OCI-LY7 (cell line): Measurements from ENCODE around the gene SMARCAL1. TPM values are rescaled to one million over a fixed set of nuclear protein-coding genes. Genes with fewer than 3 reads are reported as not detected.

Source experiments
- BruUV-seq: library from RNA; stranded (reverse); fragments of 400-500 nt; replicated peaks from 2 replicates; lab custom pipeline; 2021; lab: Mats Ljungman, UMichigan
- CTCF ChIA-PET: fragments of 300-600 bp; sonication (Branson Sonifier 250); formaldehyde crosslinking; loops from one replicate; lab custom pipeline; 2022; ENCODE audit warnings: antibody characterized with exemption; ENCODE audit not compliant: unreplicated experiment; lab: Charles Lee
- POLR2A ChIA-PET: fragments of 300-600 bp; sonication (Branson Sonifier 250); formaldehyde crosslinking; loops from one replicate; lab custom pipeline; 2022; ENCODE audit warnings: antibody characterized with exemption; lab: Charles Lee
- DNase-seq: peaks from one replicate; pipeline ENCODE4 v3.0.0-alpha.2; 2015; ENCODE audit warnings: low spot score
- H2AFZ ChIP-seq: fragments of 200-600 bp; sonication (generic), shearing (Covaris generic); 2 replicates; pipeline ENCODE4 v1.6.1; 2014; ENCODE audit warnings: mild to moderate bottlenecking, antibody characterized with exemption, low read length, moderate library complexity
- H3K27ac ChIP-seq: fragments of 200-600 bp; sonication (generic); 2 replicates; pipeline ENCODE4 v1.5.1; 2014; ENCODE audit warnings: mixed run types, low read depth, mild to moderate bottlenecking, moderate library complexity, low read length, inconsistent platforms; ENCODE audit not compliant: poor library complexity, severe bottlenecking
- H3K36me3 ChIP-seq: fragments of 200-600 bp; sonication (generic); 2 replicates; pipeline ENCODE4 v1.6.1; 2014; ENCODE audit warnings: mild to moderate bottlenecking, antibody characterized with exemption, low read length, moderate library complexity, mixed read lengths; ENCODE audit not compliant: insufficient read depth
- H3K4me1 ChIP-seq: fragments of 200-600 bp; sonication (generic); 2 replicates; pipeline ENCODE4 v1.5.1; 2014; ENCODE audit warnings: mild to moderate bottlenecking, low read length; ENCODE audit not compliant: insufficient read depth, poor library complexity, severe bottlenecking
- H3K4me2 ChIP-seq: fragments of 200-600 bp; sonication (generic); 2 replicates; pipeline ENCODE4 v1.6.1; 2014; ENCODE audit warnings: mild to moderate bottlenecking, low read length
- H3K4me3 ChIP-seq: fragments of 200-600 bp; sonication (generic); 2 replicates; pipeline ENCODE4 v1.5.1; 2014; ENCODE audit warnings: mild to moderate bottlenecking, low read depth, low read length; ENCODE audit not compliant: poor library complexity, severe bottlenecking
- H3K79me2 ChIP-seq: fragments of 200-600 bp; sonication (generic); 2 replicates; pipeline ENCODE4 v1.6.1; 2016; ENCODE audit warnings: low read depth, mild to moderate bottlenecking, low read length, moderate library complexity, mixed read lengths; ENCODE audit not compliant: insufficient read depth
- H3K9me2 ChIP-seq: fragments of 200-600 bp; sonication (generic); 2 replicates; pipeline ENCODE4 v1.6.1; 2016; ENCODE audit warnings: mild to moderate bottlenecking, low read length, mixed read lengths; ENCODE audit not compliant: insufficient read depth
- H3K9me3 ChIP-seq: fragments of 200-600 bp; sonication (generic); 2 replicates; pipeline ENCODE4 v1.6.1; 2014; ENCODE audit warnings: mild to moderate bottlenecking, mixed run types, low read length, mixed read lengths
- H4K20me1 ChIP-seq: fragments of 200-600 bp; sonication (generic); 2 replicates; pipeline ENCODE4 v1.6.1; 2014; ENCODE audit warnings: mild to moderate bottlenecking, antibody characterized with exemption, low read length, moderate library complexity, mixed read lengths; ENCODE audit not compliant: insufficient read depth
- EZH2phosphoT487 ChIP-seq: fragments of 200-600 bp; sonication (generic); IDR thresholded peaks from 2 replicates; pipeline ENCODE4 v1.6.1; 2018; ENCODE audit warnings: low read depth, borderline replicate concordance, mild to moderate bottlenecking, mixed run types, antibody characterized with exemption, low read length, moderate library complexity, mixed read lengths
- intact Hi-C: fragments of 100-400 bp; cut with micrococcal nuclease; formaldehyde crosslinking; loops from one replicate; pipeline ENCODE4 v1.10.0; 2022; ENCODE audit not compliant: unreplicated experiment
- total RNA-seq, 2 experiments: library from RNA; depleted of rRNA in 1 of 2; stranded (reverse); fragments of >200 nt in 1 of 2; shearing (Covaris generic) in 1 of 2; gene quantifications; 2 replicates each; pipeline ENCODE4 v1.2.3, GENCODE V29; 2014 to 2022
- TF ChIP-seq, protein P1 (sequence below): fragments of 200-600 bp; sonication (generic); conservative IDR thresholded peaks from 2 replicates; pipeline ENCODE4 v1.5.1; 2014; ENCODE audit warnings: mild to moderate bottlenecking, antibody characterized with exemption, low read length, moderate library complexity, mixed read lengths

SMARCAL1 gene
- total RNA-seq, 2 experiments from 2014 or later: 12.2 to 26.1 TPM

DNA sequence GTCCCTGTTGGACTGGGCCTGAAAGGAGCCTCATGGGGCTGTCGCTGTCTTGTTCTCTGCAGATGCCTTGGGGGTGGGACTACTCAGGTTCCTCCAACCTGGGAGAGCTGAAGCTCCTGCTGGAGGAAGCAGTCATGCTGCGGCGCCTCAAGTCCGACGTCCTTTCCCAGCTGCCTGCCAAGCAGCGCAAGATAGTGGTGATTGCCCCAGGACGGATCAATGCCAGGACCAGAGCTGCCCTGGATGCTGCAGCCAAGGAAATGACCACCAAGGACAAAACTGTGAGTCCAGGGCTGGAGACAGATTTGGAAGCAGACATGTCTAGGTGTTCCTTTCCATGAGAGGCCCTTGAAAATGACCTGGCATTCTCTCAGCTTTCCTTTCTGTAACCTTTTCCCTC, 38.5 kb downstream of the SMARCAL1 start:
- no peak overlapping the region for H2AFZ ChIP-seq
- no peaks in the 10 kb centered on the region for H4K20me1 ChIP-seq
- no peaks in the 10 kb centered on the region for H3K9me2 ChIP-seq
- no peak overlapping the region for H3K4me3 ChIP-seq
- no peak for DNase-seq
- CTCF ChIA-PET: no interaction called here
- no peak overlapping the region for H3K4me2 ChIP-seq
- H3K4me1 ChIP-seq: no peaks in the 10 kb centered on the region
- POLR2A ChIA-PET: no interaction called here
- TF ChIP-seq EZH2phosphoT487: no peak
- TF ChIP-seq, protein P1, sequence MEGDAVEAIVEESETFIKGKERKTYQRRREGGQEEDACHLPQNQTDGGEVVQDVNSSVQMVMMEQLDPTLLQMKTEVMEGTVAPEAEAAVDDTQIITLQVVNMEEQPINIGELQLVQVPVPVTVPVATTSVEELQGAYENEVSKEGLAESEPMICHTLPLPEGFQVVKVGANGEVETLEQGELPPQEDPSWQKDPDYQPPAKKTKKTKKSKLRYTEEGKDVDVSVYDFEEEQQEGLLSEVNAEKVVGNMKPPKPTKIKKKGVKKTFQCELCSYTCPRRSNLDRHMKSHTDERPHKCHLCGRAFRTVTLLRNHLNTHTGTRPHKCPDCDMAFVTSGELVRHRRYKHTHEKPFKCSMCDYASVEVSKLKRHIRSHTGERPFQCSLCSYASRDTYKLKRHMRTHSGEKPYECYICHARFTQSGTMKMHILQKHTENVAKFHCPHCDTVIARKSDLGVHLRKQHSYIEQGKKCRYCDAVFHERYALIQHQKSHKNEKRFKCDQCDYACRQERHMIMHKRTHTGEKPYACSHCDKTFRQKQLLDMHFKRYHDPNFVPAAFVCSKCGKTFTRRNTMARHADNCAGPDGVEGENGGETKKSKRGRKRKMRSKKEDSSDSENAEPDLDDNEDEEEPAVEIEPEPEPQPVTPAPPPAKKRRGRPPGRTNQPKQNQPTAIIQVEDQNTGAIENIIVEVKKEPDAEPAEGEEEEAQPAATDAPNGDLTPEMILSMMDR: no peak
- H3K27ac ChIP-seq: no peak overlapping the region
- no TSS peak for BruUV-seq
- peaks cover 87% of the 10 kb centered on the region for H3K36me3 ChIP-seq
- intact Hi-C loops: no loop called here
- no peaks in the 10 kb centered on the region for H3K9me3 ChIP-seq
- H3K79me2 ChIP-seq: no peaks in the 10 kb centered on the region

DNA sequence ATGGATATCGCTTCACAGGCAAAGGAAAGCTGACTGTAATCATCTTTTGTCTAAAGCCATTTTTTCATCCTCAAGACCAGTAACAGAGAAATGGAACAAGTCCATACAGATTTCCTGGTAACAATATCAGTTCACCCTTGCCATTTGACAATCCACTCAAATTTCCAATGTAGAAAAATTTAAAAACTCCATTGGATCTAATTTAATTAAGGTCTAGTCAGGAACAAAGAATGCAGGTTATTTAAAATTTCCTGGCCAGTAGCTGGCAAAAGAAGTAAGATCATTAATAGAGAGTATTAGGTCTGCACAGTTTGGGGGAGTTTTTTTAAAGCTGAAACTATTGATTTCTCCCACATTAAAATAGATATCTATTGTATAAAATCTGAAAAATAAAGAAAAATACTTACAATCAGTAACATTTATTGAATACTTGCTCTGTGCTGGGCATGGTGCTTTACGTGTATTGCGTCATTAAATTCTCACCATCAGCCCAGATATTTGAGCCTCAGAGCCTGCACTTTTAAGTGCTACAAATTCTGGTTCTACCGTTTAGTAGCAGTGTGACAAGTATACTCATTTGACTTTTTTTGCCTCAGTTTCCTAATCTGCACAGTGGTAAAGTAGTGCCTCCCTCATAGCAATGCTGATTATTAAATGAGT, 41.8 kb downstream of the SMARCAL1 start:
- peaks cover 59% of the 10 kb centered on the region for H3K36me3 ChIP-seq
- H3K4me3 ChIP-seq: no peak overlapping the region
- no peak overlapping the region for H2AFZ ChIP-seq

DNA sequence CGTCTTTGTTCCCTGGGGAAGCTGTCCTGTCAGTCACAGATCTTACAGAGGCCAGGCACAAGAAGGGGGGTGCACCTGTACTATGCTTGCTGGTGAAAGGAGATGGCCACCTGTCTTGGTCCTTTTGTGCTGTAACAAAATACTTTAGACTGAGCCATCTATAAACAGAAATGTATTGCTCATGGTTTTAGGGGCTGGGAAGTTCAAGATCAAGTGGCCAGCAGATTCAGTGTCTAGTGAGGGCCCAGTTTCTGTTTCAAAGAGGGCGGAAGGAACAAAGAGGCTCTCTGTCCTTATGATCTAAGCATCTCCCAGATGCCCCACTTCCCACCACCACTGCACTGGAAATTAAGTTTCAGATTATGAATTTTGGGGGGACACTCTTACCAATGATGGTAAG, 50.9 kb downstream of the SMARCAL1 start:
- Histone ChIP-seq H2AFZ (no peak overlapping the region), H3K79me2 (no peaks in the 10 kb centered on the region), H3K9me3 (no peaks in the 10 kb centered on the region), H4K20me1 (no peaks in the 10 kb centered on the region), H3K36me3 (peaks cover 4% of the 10 kb centered on the region; the same call in 1 of the 2 replicates), H3K4me1 (no peaks in the 10 kb centered on the region), H3K4me3 (no peak overlapping the region), H3K4me2 (no peak overlapping the region), H3K9me2 (no peaks in the 10 kb centered on the region), H3K27ac (no peak overlapping the region)
- intact Hi-C loops: no loop called here
- ChIA-PET POLR2A (interaction anchor here (0.6 kb wide), 1 partner anchor 47 kb away, joined by 3 read pairs; no protein-coding TSS in a partner anchor), CTCF (no interaction called here)
- DNase-seq: no peak
- no TSS peak for BruUV-seq
- TF ChIP-seq, protein P1: no peak
- no peak for TF ChIP-seq EZH2phosphoT487

More for the DNA sequence above, 41.8 kb downstream of the SMARCAL1 start:
- H3K79me2 ChIP-seq: no peaks in the 10 kb centered on the region
- ChIA-PET CTCF (no interaction called here), POLR2A (no interaction called here)
- H3K4me2 ChIP-seq: no peak overlapping the region
- no TSS peak for BruUV-seq
- H3K9me2 ChIP-seq: no peaks in the 10 kb centered on the region
- no peak for TF ChIP-seq EZH2phosphoT487
- TF ChIP-seq, protein P1: no peak
- H3K27ac ChIP-seq: no peak overlapping the region
- H4K20me1 ChIP-seq: no peaks in the 10 kb centered on the region
- H3K4me1 ChIP-seq: no peaks in the 10 kb centered on the region
- DNase-seq: no peak
- H3K9me3 ChIP-seq: no peaks in the 10 kb centered on the region
- intact Hi-C loops: no loop called here
